MM.1S (cell line): Measurements from ENCODE around the gene FIGNL2.

ENCODE experiments used
- DNase-seq: peaks from one replicate; pipeline ENCODE4 v3.0.0-alpha.2; 2015
- H2AFZ ChIP-seq: fragments of 300-600 bp; sonication (generic); 2 replicates; pipeline ENCODE4 v1.6.0; 2016; ENCODE audit warnings: antibody characterized with exemption, low read length
- H3F3A ChIP-seq: fragments of 300-600 bp; sonication (generic); 2 replicates; pipeline ENCODE4 v1.6.1; 2016; ENCODE audit warnings: mild to moderate bottlenecking, antibody characterized with exemption, low read length, moderate library complexity, mixed read lengths; ENCODE audit not compliant: insufficient read depth
- H3K27ac ChIP-seq: fragments of 300-600 bp; sonication (generic); 2 replicates; pipeline ENCODE4 v1.5.1; 2016; ENCODE audit warnings: mild to moderate bottlenecking, low read length
- H3K27me3 ChIP-seq: fragments of 300-600 bp; sonication (generic); replicated peaks from 2 replicates; pipeline ENCODE4 v1.6.0; 2016; ENCODE audit warnings: low read length; ENCODE audit not compliant: insufficient read depth
- H3K36me3 ChIP-seq: fragments of 300-600 bp; sonication (generic); replicated peaks from 2 replicates; pipeline ENCODE4 v1.6.1; 2016; ENCODE audit warnings: mild to moderate bottlenecking, low read length, mixed read lengths; ENCODE audit not compliant: insufficient read depth
- H3K4me1 ChIP-seq: fragments of 300-600 bp; sonication (generic); 2 replicates; pipeline ENCODE4 v1.6.1; 2016; ENCODE audit warnings: low read length, mixed read lengths
- H3K4me2 ChIP-seq: fragments of 300-600 bp; sonication (generic); 2 replicates; pipeline ENCODE4 v1.6.0; 2016; ENCODE audit warnings: low read depth, low read length
- H3K4me3 ChIP-seq: fragments of 300-600 bp; sonication (generic); 2 replicates; pipeline ENCODE4 v1.5.1; 2016; ENCODE audit warnings: low read length, mixed read lengths
- H3K79me2 ChIP-seq: fragments of 300-600 bp; sonication (generic); 2 replicates; pipeline ENCODE4 v1.6.1; 2016; ENCODE audit warnings: mixed run types, low read length, mixed read lengths
- H3K9ac ChIP-seq: fragments of 300-600 bp; sonication (generic); 2 replicates; pipeline ENCODE4 v1.6.1; 2016; ENCODE audit warnings: low read length, mixed read lengths
- H3K9me2 ChIP-seq: fragments of 300-600 bp; sonication (generic); replicated peaks from 2 replicates; pipeline ENCODE4 v1.6.1; 2016; ENCODE audit warnings: mild to moderate bottlenecking, low read length, mixed read lengths; ENCODE audit not compliant: insufficient read depth
- H3K9me3 ChIP-seq: fragments of 300-600 bp; sonication (generic); replicated peaks from 2 replicates; pipeline ENCODE4 v1.6.1; 2016; ENCODE audit warnings: mild to moderate bottlenecking, low read length, mixed read lengths; ENCODE audit not compliant: insufficient read depth
- H4K20me1 ChIP-seq: fragments of 300-600 bp; sonication (generic); 2 replicates; pipeline ENCODE4 v1.6.1; 2016; ENCODE audit warnings: mild to moderate bottlenecking, low read length, moderate library complexity, mixed read lengths; ENCODE audit not compliant: insufficient read depth
- EZH2 ChIP-seq: fragments of 300-600 bp; sonication (generic); optimal IDR thresholded peaks from 2 replicates; pipeline ENCODE3; 2017; ENCODE audit warnings: low read depth, mild to moderate bottlenecking, antibody characterized with exemption, low read length, mixed read lengths
- EZH2phosphoT487 ChIP-seq: fragments of 300-600 bp; sonication (generic); IDR thresholded peaks from 2 replicates; pipeline ENCODE4 v1.6.1; 2018; ENCODE audit warnings: antibody characterized with exemption, low read length
- TF ChIP-seq, protein P1 (sequence below): fragments of 300-600 bp; sonication (generic); IDR thresholded peaks from 2 replicates; pipeline ENCODE4 v1.5.1; 2016; ENCODE audit warnings: antibody characterized with exemption, low read length, mixed read lengths

The FIGNL2 gene

DNA sequence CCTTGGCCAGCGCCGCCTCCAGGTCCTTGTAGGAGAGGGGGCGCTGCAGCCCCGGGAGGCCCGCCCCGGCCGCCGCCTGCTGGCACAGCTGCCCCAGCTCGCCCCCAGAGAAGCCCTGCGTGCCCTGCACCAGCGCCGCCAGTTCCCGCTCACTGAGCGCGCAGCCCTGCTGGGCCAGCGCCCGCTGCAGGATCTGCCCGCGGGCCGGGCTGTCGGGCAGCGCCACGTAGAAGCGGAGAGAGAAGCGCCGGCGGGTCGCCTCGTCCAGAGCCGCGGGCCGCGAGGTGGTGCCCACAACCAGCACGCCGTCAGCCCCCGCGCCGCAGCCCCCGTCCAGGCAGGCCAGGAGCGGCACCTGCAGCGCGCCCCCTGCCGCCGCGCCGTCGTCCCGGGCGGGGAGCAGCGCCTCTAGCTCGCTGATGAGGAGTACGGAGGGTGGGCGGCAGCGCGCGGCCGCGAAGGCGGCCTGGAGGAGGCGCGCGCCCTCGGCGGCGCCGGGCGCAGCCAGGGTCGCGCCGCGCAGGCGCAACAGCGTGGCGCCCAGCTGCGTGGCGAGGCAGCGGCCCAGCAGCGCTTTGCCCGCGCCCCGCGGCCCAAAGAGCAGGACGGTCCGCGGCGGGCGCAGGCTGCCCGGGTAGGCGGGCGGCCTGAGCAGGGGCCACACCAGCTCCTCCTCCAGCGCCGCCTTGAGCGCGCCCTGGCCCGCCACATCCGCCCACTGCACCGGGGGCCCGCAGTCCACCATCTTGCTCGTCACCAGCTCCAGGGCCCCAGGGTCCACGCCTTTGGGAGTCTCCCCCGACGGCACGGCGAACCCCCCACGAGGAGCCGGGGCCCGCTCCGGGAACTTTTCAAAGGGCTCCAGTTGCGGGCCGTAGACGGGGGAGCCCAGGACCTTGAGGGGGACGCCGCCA lies 27.7 kb downstream of the FIGNL2 start:
- no peak overlapping the region for H3K27ac ChIP-seq
- TF ChIP-seq EZH2phosphoT487, result no peak
- TF ChIP-seq, protein P1, sequence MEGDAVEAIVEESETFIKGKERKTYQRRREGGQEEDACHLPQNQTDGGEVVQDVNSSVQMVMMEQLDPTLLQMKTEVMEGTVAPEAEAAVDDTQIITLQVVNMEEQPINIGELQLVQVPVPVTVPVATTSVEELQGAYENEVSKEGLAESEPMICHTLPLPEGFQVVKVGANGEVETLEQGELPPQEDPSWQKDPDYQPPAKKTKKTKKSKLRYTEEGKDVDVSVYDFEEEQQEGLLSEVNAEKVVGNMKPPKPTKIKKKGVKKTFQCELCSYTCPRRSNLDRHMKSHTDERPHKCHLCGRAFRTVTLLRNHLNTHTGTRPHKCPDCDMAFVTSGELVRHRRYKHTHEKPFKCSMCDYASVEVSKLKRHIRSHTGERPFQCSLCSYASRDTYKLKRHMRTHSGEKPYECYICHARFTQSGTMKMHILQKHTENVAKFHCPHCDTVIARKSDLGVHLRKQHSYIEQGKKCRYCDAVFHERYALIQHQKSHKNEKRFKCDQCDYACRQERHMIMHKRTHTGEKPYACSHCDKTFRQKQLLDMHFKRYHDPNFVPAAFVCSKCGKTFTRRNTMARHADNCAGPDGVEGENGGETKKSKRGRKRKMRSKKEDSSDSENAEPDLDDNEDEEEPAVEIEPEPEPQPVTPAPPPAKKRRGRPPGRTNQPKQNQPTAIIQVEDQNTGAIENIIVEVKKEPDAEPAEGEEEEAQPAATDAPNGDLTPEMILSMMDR, result no peak
- H3F3A ChIP-seq, result no peaks in the 10 kb centered on the region
- no peak overlapping the region for H3K9ac ChIP-seq
- peak overlapping the region; percentile 27; the same call in 1 of the 2 replicates for H3K4me2 ChIP-seq
- H3K4me1 ChIP-seq, result no peaks in the 10 kb centered on the region
- no peak for DNase-seq
- H3K9me3 ChIP-seq, result no peaks in the 10 kb centered on the region
- no peaks in the 10 kb centered on the region for H3K79me2 ChIP-seq
- no peak overlapping the region for H3K4me3 ChIP-seq
- H2AFZ ChIP-seq, result no peak overlapping the region
- no peaks in the 10 kb centered on the region for H3K9me2 ChIP-seq
- H3K36me3 ChIP-seq, result no peaks in the 10 kb centered on the region
- H3K27me3 ChIP-seq, result peaks cover 65% of the 10 kb centered on the region
- no peaks in the 10 kb centered on the region for H4K20me1 ChIP-seq

DNA sequence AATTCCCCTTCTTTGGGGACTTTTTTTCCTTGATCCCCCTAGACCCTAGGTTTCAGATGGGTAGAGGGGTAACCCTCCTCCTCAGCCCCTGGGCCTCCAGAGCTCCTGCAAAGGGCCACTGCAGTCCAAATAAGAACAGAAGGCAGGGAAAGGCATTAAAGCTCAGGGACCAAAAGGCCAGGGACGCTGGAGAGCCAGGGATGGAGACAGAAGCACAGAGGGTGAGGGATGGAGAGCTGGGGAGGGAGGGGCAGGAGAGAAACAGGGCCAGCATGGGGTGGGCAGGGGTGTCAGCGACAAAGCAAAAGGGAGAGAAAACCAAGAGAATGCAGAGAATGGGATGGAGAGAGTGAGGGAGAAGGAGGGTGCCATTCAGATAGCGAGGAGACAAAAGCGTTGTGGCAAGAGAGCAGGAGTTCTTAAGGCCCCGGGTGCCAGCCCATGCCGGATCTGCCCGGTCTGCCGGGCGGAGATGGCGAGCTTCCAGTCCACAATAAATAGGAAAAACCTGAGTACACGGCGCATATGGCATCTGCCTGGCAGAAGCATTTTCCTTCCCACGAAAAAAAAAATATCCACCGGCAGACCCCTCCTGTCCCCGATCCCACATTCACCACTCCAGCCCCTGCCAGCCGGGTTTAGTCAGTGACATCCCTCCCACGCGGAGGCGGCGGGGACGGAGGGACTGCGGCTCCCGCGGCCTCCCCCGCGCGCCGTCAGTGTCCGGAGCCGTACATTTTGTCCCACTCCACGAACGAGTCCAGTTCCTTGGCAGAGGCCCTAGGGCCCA lies 28.6 kb downstream of the FIGNL2 start:
- Histone ChIP-seq H3K27ac (no peak overlapping the region), H3K9me3 (no peaks in the 10 kb centered on the region), H3F3A (no peaks in the 10 kb centered on the region), H3K36me3 (no peaks in the 10 kb centered on the region), H2AFZ (no peak overlapping the region), H3K4me2 (peak overlapping the region; percentile 27; the same call in 1 of the 2 replicates), H3K9me2 (no peaks in the 10 kb centered on the region), H3K4me1 (no peaks in the 10 kb centered on the region), H3K4me3 (no peak overlapping the region), H3K9ac (no peak overlapping the region), H3K79me2 (no peaks in the 10 kb centered on the region), H4K20me1 (no peaks in the 10 kb centered on the region), H3K27me3 (peaks cover 70% of the 10 kb centered on the region)
- DNase-seq, result no peak
- TF ChIP-seq, protein P1, result no peak
- TF ChIP-seq EZH2phosphoT487 (no peak), EZH2 (no peak)

DNA sequence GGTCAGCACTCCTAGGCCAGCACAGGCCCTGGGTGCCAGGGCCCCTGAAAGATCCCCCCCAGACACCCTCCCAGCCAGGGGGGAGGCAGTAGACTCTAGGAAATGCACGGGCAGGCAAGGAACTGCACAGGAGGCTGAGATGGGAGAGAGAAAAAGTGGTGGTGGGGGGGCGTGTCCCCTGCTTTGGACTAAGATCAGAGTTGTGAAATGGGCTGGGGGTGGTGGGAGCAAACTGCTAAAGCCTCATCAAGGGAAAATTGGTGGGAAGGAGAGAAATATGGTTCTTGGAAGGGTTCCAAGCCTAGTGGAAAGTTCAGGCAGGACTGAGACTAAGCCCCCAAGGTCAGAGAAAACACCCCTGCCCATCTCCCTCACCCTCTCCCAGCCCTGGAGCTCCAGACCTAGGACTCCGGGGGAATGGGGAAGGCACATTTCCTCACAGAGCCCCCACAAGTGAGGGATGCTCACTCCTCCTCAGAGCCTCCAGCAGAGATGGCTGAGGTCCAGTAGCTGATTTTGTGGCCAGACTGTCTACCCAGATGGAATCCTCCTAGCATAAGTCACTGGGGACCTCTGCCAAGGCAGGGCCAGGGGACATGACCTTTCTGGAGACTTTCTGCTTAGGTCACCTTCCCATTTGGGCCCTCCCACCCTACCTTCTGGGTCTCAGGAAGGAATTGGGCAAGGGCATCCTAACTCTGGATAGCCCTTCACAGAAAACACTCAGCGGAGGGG lies 29.8 kb downstream of the FIGNL2 start:
- no peak overlapping the region for H3K4me2 ChIP-seq
- TF ChIP-seq EZH2 (no peak), EZH2phosphoT487 (no peak)
- TF ChIP-seq, protein P1, result no peak
- no peaks in the 10 kb centered on the region for H3K4me1 ChIP-seq
- no peaks in the 10 kb centered on the region for H3K9me2 ChIP-seq
- H3K9me3 ChIP-seq, result no peaks in the 10 kb centered on the region
- H3F3A ChIP-seq, result no peaks in the 10 kb centered on the region
- no peaks in the 10 kb centered on the region for H3K36me3 ChIP-seq
- H3K27me3 ChIP-seq, result peaks cover 66% of the 10 kb centered on the region
- no peaks in the 10 kb centered on the region for H3K79me2 ChIP-seq
- no peak overlapping the region for H2AFZ ChIP-seq
- no peak overlapping the region for H3K27ac ChIP-seq
- H3K4me3 ChIP-seq, result no peak overlapping the region
- H3K9ac ChIP-seq, result no peak overlapping the region
- H4K20me1 ChIP-seq, result no peaks in the 10 kb centered on the region
- no peak for DNase-seq
